ENCODE results near the gene CLMP. TPM values are rescaled to one million over a fixed set of nuclear protein-coding genes. Genes with fewer than 3 reads are reported as not detected.

The CLMP gene
- total RNA-seq, 1 donor from 2014 or later, result 2.3 TPM

- Mint-ChIP-seq H3K36me3 (ENCODE audit: insufficient read depth) (no peaks in the 10 kb centered on the region), H3K4me3 (ENCODE audit: low read depth) (no peak overlapping the region), H3K9me3 (ENCODE audit: low read depth) (no peaks in the 10 kb centered on the region), H3K4me1 (ENCODE audit: low read depth) (no peaks in the 10 kb centered on the region), H3K27ac (no peak overlapping the region), H3K27me3 (peaks cover 4% of the 10 kb centered on the region)
- no peak for DNase-seq (ENCODE audit: low spot score, unreplicated experiment)
- no peak for TF ChIP-seq CTCF (IDR thresholded peaks at IDR 0.05; ENCODE audit: unreplicated experiment)
These were observed 43.7 kb downstream of the CLMP start for GRCh38 chr11:123151366-123151765.

GRCh38 chr11:123150882-123151281 is 44.2 kb downstream of the CLMP start:
- no peaks in the 10 kb centered on the region for H3K36me3 Mint-ChIP-seq (ENCODE audit: insufficient read depth)

DNA sequence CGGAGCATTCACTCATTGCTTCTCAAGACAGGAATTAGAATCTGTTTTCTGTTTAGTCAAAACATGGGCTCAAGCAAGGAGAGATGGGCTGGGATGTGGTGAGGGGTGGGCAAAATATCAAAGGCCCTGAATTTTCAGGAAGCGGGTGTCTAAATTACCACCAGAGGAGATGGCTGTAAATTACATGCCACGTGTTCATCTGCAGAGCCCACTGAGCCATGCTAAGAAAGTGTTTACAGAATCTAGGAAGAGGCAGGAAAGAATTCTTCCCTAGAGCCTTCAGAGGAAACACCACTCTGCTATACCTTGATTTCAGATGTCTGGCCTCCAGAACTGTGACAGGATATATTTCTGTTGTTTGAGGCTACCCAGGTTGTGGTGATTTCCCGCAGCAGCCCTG is 46.1 kb downstream of the CLMP start:
- Mint-ChIP-seq H3K9me3 (ENCODE audit: low read depth) (no peaks in the 10 kb centered on the region), H3K4me3 (ENCODE audit: low read depth) (no peak overlapping the region), H3K27ac (no peak overlapping the region), H3K4me1 (ENCODE audit: low read depth) (no peaks in the 10 kb centered on the region), H3K27me3 (peaks cover 4% of the 10 kb centered on the region), H3K36me3 (ENCODE audit: insufficient read depth) (no peaks in the 10 kb centered on the region)
- no peak for DNase-seq (ENCODE audit: low spot score, unreplicated experiment)
- no peak for TF ChIP-seq CTCF (IDR thresholded peaks at IDR 0.05; ENCODE audit: unreplicated experiment)

More at GRCh38 chr11:123150882-123151281, 44.2 kb downstream of the CLMP start:
- Mint-ChIP-seq H3K27ac (no peak overlapping the region), H3K27me3 (peaks cover 4% of the 10 kb centered on the region), H3K9me3 (ENCODE audit: low read depth) (no peaks in the 10 kb centered on the region), H3K4me1 (ENCODE audit: low read depth) (no peaks in the 10 kb centered on the region), H3K4me3 (ENCODE audit: low read depth) (no peak overlapping the region)
- no peak for TF ChIP-seq CTCF (IDR thresholded peaks at IDR 0.05; ENCODE audit: unreplicated experiment)
- DNase-seq (ENCODE audit: low spot score, unreplicated experiment), result no peak

- no peak overlapping the region for H3K27ac Mint-ChIP-seq
- no peaks in the 10 kb centered on the region for H3K4me1 Mint-ChIP-seq (ENCODE audit: low read depth)
- DNase-seq (ENCODE audit: low spot score, unreplicated experiment), result no peak
- no peak overlapping the region for H3K4me3 Mint-ChIP-seq (ENCODE audit: low read depth)
- peaks cover 4% of the 10 kb centered on the region for H3K27me3 Mint-ChIP-seq
- no peaks in the 10 kb centered on the region for H3K36me3 Mint-ChIP-seq (ENCODE audit: insufficient read depth)
- no peak for TF ChIP-seq CTCF (IDR thresholded peaks at IDR 0.05; ENCODE audit: unreplicated experiment)
- no peaks in the 10 kb centered on the region for H3K9me3 Mint-ChIP-seq (ENCODE audit: low read depth)
These were observed 49.4 kb downstream of the CLMP start for GRCh38 chr11:123145661-123146060.

DNA sequence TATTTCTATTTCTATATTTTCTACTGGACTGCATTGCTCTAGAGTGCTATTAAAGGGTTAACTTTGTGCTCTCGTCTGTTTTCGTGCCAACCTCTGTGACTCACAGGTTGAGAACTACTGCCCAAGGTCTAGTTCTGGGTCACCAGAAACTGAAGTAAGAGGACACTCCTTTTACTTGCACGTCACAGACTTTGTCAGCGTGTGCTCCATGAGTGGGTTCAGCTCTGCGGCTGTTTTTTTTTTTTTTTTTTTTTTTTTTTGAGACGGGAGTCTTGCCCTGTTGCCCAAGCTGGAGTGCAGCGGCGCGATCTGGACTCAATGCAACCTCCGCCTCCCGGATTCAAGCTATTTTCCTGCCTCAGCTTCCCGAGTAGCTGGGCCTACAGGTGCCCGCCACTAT is 49.8 kb downstream of the CLMP start:
- H3K4me3 Mint-ChIP-seq (ENCODE audit: low read depth), result no peak overlapping the region
- TF ChIP-seq CTCF (IDR thresholded peaks at IDR 0.05; ENCODE audit: unreplicated experiment), result no peak
- H3K27ac Mint-ChIP-seq, result no peak overlapping the region
- no peaks in the 10 kb centered on the region for H3K36me3 Mint-ChIP-seq (ENCODE audit: insufficient read depth)
- DNase-seq (ENCODE audit: low spot score, unreplicated experiment), result no peak
- no peaks in the 10 kb centered on the region for H3K4me1 Mint-ChIP-seq (ENCODE audit: low read depth)
- H3K27me3 Mint-ChIP-seq, result peaks cover 3% of the 10 kb centered on the region
- H3K9me3 Mint-ChIP-seq (ENCODE audit: low read depth), result no peaks in the 10 kb centered on the region
